Endothelial cell of umbilical vein (primary cell): ENCODE measurements around the gene NUTF2. TPM values are rescaled to one million over a fixed set of nuclear protein-coding genes. Genes with fewer than 3 reads are reported as not detected.

Experiments
- BruUV-seq: library from RNA; stranded (reverse); fragments of 400-500 nt; replicated peaks from 2 replicates; lab custom pipeline; 2021; lab: Mats Ljungman, UMichigan
- CTCF ChIA-PET: fragments of 300-600, 350-600 bp; sonication (Branson Sonifier 250); formaldehyde crosslinking; loops from one replicate; lab custom pipeline; 2021; ENCODE audit warnings: antibody characterized with exemption, inconsistent platforms; lab: Charles Lee
- POLR2A ChIA-PET: fragments of 300-600, 350-600 bp; sonication (Branson Sonifier 250); formaldehyde crosslinking; loops from one replicate; lab custom pipeline; 2021; ENCODE audit warnings: antibody characterized with exemption, inconsistent platforms; lab: Charles Lee
- DNase-seq: peaks from one replicate; pipeline ENCODE4 v3.0.0-alpha.2; 2011; ENCODE audit warnings: low read depth, low spot score
- FAIRE-seq: peaks from 2 replicates; lab custom pipeline; 2011; peaks lifted over from hg19 to GRCh38; lab: Jason Lieb, UNC
- H2AFZ ChIP-seq: 2 replicates; pipeline ENCODE4 v1.6.0; 2012; ENCODE audit warnings: low read depth, low read length, control low read depth, inconsistent platforms
- H3K27ac ChIP-seq: 2 replicates; pipeline ENCODE4 v1.5.1; 2011; ENCODE audit warnings: low read depth, mild to moderate bottlenecking, control low read depth, low read length, moderate library complexity; ENCODE audit not compliant: insufficient read depth
- H3K27me3 ChIP-seq, 2 experiments: 2 replicates each; pipeline versions ENCODE4 v1.6.0 to v1.6.1; 2011; ENCODE audit warnings: low read length in 2 of 2, mixed read lengths in 1 of 2; ENCODE audit not compliant: control insufficient read depth in 2 of 2, insufficient read depth in 2 of 2
- H3K36me3 ChIP-seq, 2 experiments: 2 replicates in 1 of 2; 3 replicates in 1 of 2; pipeline ENCODE4 v1.5.1; 2011; ENCODE audit warnings: low read length in 2 of 2, mild to moderate bottlenecking in 1 of 2, moderate library complexity in 1 of 2; ENCODE audit not compliant: control insufficient read depth in 2 of 2, insufficient read depth in 2 of 2; ENCODE audit errors: extremely low read depth in 1 of 2
- H3K4me1 ChIP-seq: 3 replicates; pipeline ENCODE4 v1.5.1; 2011; ENCODE audit warnings: mild to moderate bottlenecking, low read length; ENCODE audit not compliant: control insufficient read depth, insufficient read depth; ENCODE audit errors: extremely low read depth
- H3K4me2 ChIP-seq: 2 replicates; pipeline ENCODE4 v1.6.1; 2011; ENCODE audit warnings: low read length, control low read depth, mixed read lengths; ENCODE audit not compliant: insufficient read depth
- H3K4me3 ChIP-seq, 3 experiments: fragments of 200-600 bp in 1 of 3; sonication (generic), shearing (Covaris generic) in 1 of 3; replicated peaks in 1 of 3; 2 replicates each; pipeline ENCODE4 v1.5.1; 2011 to 2016; ENCODE audit warnings: control low read depth in 3 of 3, low read length in 3 of 3, mild to moderate bottlenecking in 2 of 3, inconsistent platforms in 1 of 3, low read depth in 1 of 3, moderate library complexity in 1 of 3; ENCODE audit not compliant: insufficient read depth in 1 of 3
- H3K79me2 ChIP-seq: 2 replicates; pipeline ENCODE4 v1.6.0; 2012; ENCODE audit warnings: low read length, inconsistent platforms; ENCODE audit not compliant: control insufficient read depth, insufficient read depth
- H3K9ac ChIP-seq: replicated peaks from 2 replicates; pipeline ENCODE3; 2011; ENCODE audit warnings: low read length, control low read depth; ENCODE audit not compliant: insufficient read depth; ENCODE audit errors: extremely low read depth
- H3K9me1 ChIP-seq: replicated peaks from 3 replicates; pipeline ENCODE4 v1.6.0; 2011; ENCODE audit warnings: mild to moderate bottlenecking, low read length; ENCODE audit not compliant: control insufficient read depth, insufficient read depth; ENCODE audit errors: extremely low read depth
- H3K9me3 ChIP-seq: replicated peaks from 2 replicates; pipeline ENCODE4 v1.5.1; 2012; ENCODE audit warnings: low read length, inconsistent platforms; ENCODE audit not compliant: control insufficient read depth, insufficient read depth
- H4K20me1 ChIP-seq: replicated peaks from 2 replicates; pipeline ENCODE3; 2011; ENCODE audit warnings: mild to moderate bottlenecking, low read length; ENCODE audit not compliant: control insufficient read depth, insufficient read depth; ENCODE audit errors: extremely low read depth
- CTCF ChIP-seq, 2 donors: IDR thresholded peaks; 1 replicate in 1 of 2; 2 replicates in 1 of 2; pipeline ENCODE4 v1.5.1; 2011; ENCODE audit warnings: low read length in 2 of 2, mild to moderate bottlenecking in 2 of 2, moderate library complexity in 2 of 2, control low read depth in 1 of 2, inconsistent platforms in 1 of 2, low read depth in 1 of 2; ENCODE audit not compliant: insufficient read depth in 1 of 2; ENCODE audit errors: extremely low read depth in 1 of 2
- EZH2 ChIP-seq: IDR thresholded peaks from 2 replicates; pipeline ENCODE4 v1.6.1; 2012; ENCODE audit warnings: borderline replicate concordance, low read depth, mild to moderate bottlenecking, moderate library complexity, low read length, inconsistent platforms; ENCODE audit not compliant: severe bottlenecking
- FOS ChIP-seq: IDR thresholded peaks from 2 replicates; pipeline ENCODE4 v1.6.1; 2011; ENCODE audit warnings: mild to moderate bottlenecking, low read length, moderate library complexity, borderline replicate concordance; ENCODE audit not compliant: insufficient read depth
- GATA2 ChIP-seq: IDR thresholded peaks from 2 replicates; pipeline ENCODE4 v1.7.0; 2011; ENCODE audit warnings: low read depth, mild to moderate bottlenecking, moderate library complexity, mixed read lengths, low read length; ENCODE audit not compliant: insufficient read length, insufficient read depth
- JUN ChIP-seq: IDR thresholded peaks from 2 replicates; pipeline ENCODE4 v1.6.1; 2011; ENCODE audit warnings: borderline replicate concordance, low read depth; ENCODE audit not compliant: insufficient read length, insufficient read depth
- MAX ChIP-seq: IDR thresholded peaks from 2 replicates; pipeline ENCODE4 v1.6.1; 2011; ENCODE audit not compliant: insufficient read depth, insufficient read length
- MYC ChIP-seq: IDR thresholded peaks from one replicate; pipeline ENCODE4 v1.6.1; 2011; ENCODE audit warnings: mild to moderate bottlenecking, low read depth, low read length
- POLR2A ChIP-seq: IDR thresholded peaks from 2 replicates; pipeline ENCODE4 v1.6.1; 2012; ENCODE audit warnings: low read depth, mild to moderate bottlenecking, control low read depth, low read length
- POLR2AphosphoS5 ChIP-seq: IDR thresholded peaks from 2 replicates; pipeline ENCODE4 v1.6.1; 2012; ENCODE audit warnings: low read depth, mild to moderate bottlenecking, control low read depth, low read length, moderate library complexity; ENCODE audit not compliant: insufficient read depth
- dilution Hi-C: fragments of 300-500 bp; cut with MboI; formaldehyde crosslinking; loops from one replicate; pipeline ENCODE4 v1.15.0; 2019; ENCODE audit warnings: low sequenced_read_pairs; ENCODE audit not compliant: extremely low pct_ligation_motif_present
- intact Hi-C: fragments of 100-400 bp; cut with micrococcal nuclease; formaldehyde crosslinking; loops from one replicate; pipeline ENCODE4 v1.10.0; 2022
- polyA plus RNA-seq, 4 experiments: library from polyadenylated mRNA; depleted of rRNA in 3 of 4; stranded (reverse) in 3 of 4; unstranded in 1 of 4; fragments of >200 nt; gene quantifications; 2 replicates each; pipeline versions ENCODE4 v1.2.1 to v1.2.3, GENCODE V29; 2011 to 2012; ENCODE audit warnings: missing spikeins in 1 of 4
- total RNA-seq: library from RNA; stranded (reverse); gene quantifications from 2 replicates; pipeline ENCODE4 v1.2.3, GENCODE V29; 2021

The NUTF2 gene
- total and polyA plus RNA-seq, 2 donors (not counting 3 experiments of a cell fraction or from before 2014, with no cell fraction given): 208 to 273 TPM

- Histone ChIP-seq H3K36me3 (peaks cover 18 to 36% of the 10 kb centered on the region in 2 experiments), H3K9me3 (no peaks in the 10 kb centered on the region), H3K4me3 (no peak overlapping the region), H3K4me1 (peaks cover 3% of the 10 kb centered on the region), H3K9me1 (no peaks in the 10 kb centered on the region), H3K27me3 (no peaks in the 10 kb centered on the region), H2AFZ (no peak overlapping the region), H3K79me2 (peaks cover 22% of the 10 kb centered on the region), H3K27ac (no peak overlapping the region), H3K9ac (no peak overlapping the region), H3K4me2 (no peak overlapping the region), H4K20me1 (peaks cover 2% of the 10 kb centered on the region)
- BruUV-seq: no TSS peak
- ChIA-PET CTCF (interaction anchor here (1.2 kb wide), 1 partner anchor 52 kb away, joined by 3 read pairs; no protein-coding TSS in a partner anchor), POLR2A (no interaction called here)
- no peak for DNase-seq
- intact Hi-C loops (no loop called here), dilution Hi-C loops (no loop called here)
- TF ChIP-seq POLR2AphosphoS5 (no peak), FOS (no peak), POLR2A (no peak), CTCF (IDR thresholded peaks at IDR 0.05; ENCODE audit: extremely low read depth in 1 of 2, insufficient read depth in 1 of 2, low read depth in 1 of 2, low read length in 2 of 2) (no peak), MYC (no peak), GATA2 (no peak), MAX (no peak), JUN (no peak), EZH2 (no peak)
- FAIRE-seq: no peak
Observed at GRCh38 chr16:67868290-67868689, 21.6 kb downstream of the NUTF2 start.
